Aorta (tissue), 5 donors: ENCODE data around the gene PLEKHN1. TPM values are rescaled to one million over a fixed set of nuclear protein-coding genes. Genes with fewer than 3 reads are reported as not detected.
"Not testable (repeated sequence)": the region's sequence is repeated elsewhere in the genome, so short reads cannot be mapped to it uniquely, and the experiment has no call there.

Experiments used
- ATAC-seq: fragments of 200-7000 bp; cut with Tn5 transposase; one replicate; pipeline ENCODE4 v1.9.1; 2022; ENCODE audit warnings: moderate library complexity; ENCODE audit not compliant: low FRiP score
- DNase-seq, 2 donors: peaks; one replicate each; pipeline ENCODE4 v3.0.0-alpha.2; 2020
- H3K27ac ChIP-seq, 2 donors: one replicate each; pipeline ENCODE4 v1.5.1; 2013; ENCODE audit warnings: low read length in 2 of 2, mild to moderate bottlenecking in 2 of 2, moderate library complexity in 2 of 2, control low read depth in 1 of 2, inconsistent platforms in 1 of 2, low read depth in 1 of 2
- H3K27me3 ChIP-seq, 2 donors: one replicate each; pipeline ENCODE4 v1.6.1; 2013; ENCODE audit warnings: control low read depth in 1 of 2, low read length in 1 of 2, mild to moderate bottlenecking in 1 of 2, moderate library complexity in 1 of 2; ENCODE audit not compliant: insufficient read depth in 2 of 2, control insufficient read depth in 1 of 2
- H3K36me3 ChIP-seq, 2 donors: one replicate each; pipeline ENCODE4 v1.6.1; 2013; ENCODE audit warnings: control low read depth in 1 of 2, low read length in 1 of 2, mild to moderate bottlenecking in 1 of 2; ENCODE audit not compliant: insufficient read depth in 2 of 2, control insufficient read depth in 1 of 2
- H3K4me1 ChIP-seq, 2 donors: one replicate each; pipeline ENCODE4 v1.6.1; 2013; ENCODE audit warnings: low read length in 2 of 2, control low read depth in 1 of 2, mild to moderate bottlenecking in 1 of 2, moderate library complexity in 1 of 2; ENCODE audit not compliant: insufficient read depth in 2 of 2, control insufficient read depth in 1 of 2
- H3K4me3 ChIP-seq, 2 donors: one replicate each; pipeline ENCODE4 v1.5.1; 2013; ENCODE audit warnings: low read length in 2 of 2, control low read depth in 1 of 2, mild to moderate bottlenecking in 1 of 2
- H3K9me3 ChIP-seq: one replicate; pipeline ENCODE4 v1.6.1; 2013; ENCODE audit warnings: mild to moderate bottlenecking, low read length; ENCODE audit not compliant: control insufficient read depth
- WGBS, 2 donors: extraction: QIAGEN DNeasy Blood & Tissue Kit; methylation state at CpG; one replicate each; pipeline ENCODE4 v1.1.7; 2013; 5-methylcytosine and 5-hydroxymethylcytosine counted together
- intact Hi-C, 2 donors: fragments of 100-400 bp; cut with DNase I; formaldehyde crosslinking; loops; one replicate each; pipeline versions ENCODE4 v1.14.2 to v1.15.0; 2022
- polyA plus RNA-seq, 2 donors: library from polyadenylated mRNA; stranded (reverse); fragments of 200-250 nt; gene quantifications; one replicate each; pipeline ENCODE4 v1.2.3, GENCODE V29; 2013
- total RNA-seq, 2 donors: library from RNA; stranded (reverse); fragmentation: NEBNext Ultra II Directional; extraction: Animal tissue kit (Norgen Biotek cat#: 25700); gene quantifications; one replicate each; pipeline ENCODE4 v1.2.1, GENCODE V29; 2021
- donor health status: healthy with polysubstance abuse.
- donor health status: Bipolar disorder and iron deficiency.
- donor health status: DM: no; HTN: no; CAD: no.
- donor health status: DM: no; HTN: no; CAD: no.
- donor health status: DM: yes; HTN: yes; CAD: no.

The PLEKHN1 gene
- total and polyA plus RNA-seq, 4 donors = 0.13 to 1.2 (median 0.57) TPM

GRCh38 chr1:945688-946556, 20.4 kb upstream of the PLEKHN1 start:
- DNase-seq = no peak
- Histone ChIP-seq H3K27me3 (no peaks in the 10 kb centered on the region), H3K36me3 (peaks cover 0 to 2% of the 10 kb centered on the region in 2 donors), H3K9me3 (no peaks in the 10 kb centered on the region), H3K27ac (no peak overlapping the region), H3K4me3 (no peak overlapping the region), H3K4me1 (no peaks in the 10 kb centered on the region)
- WGBS, 2 donors = 85 to 86% methylated on average over 29 of the region's 29 CpGs
- ATAC-seq = no peak
- intact Hi-C loops = no loop called here

GRCh38 chr1:946811-947210, 19.5 kb upstream of the PLEKHN1 start:
- not testable (repeated sequence) for ATAC-seq

GRCh38 chr1:947958-948357, 18.3 kb upstream of the PLEKHN1 start:
- ATAC-seq (no peak), DNase-seq (no peak)
- peaks cover 0 to 2% of the 10 kb centered on the region in 2 donors for H3K36me3 ChIP-seq
- intact Hi-C loops = no loop called here
- H3K27me3 ChIP-seq = no peaks in the 10 kb centered on the region
- no peaks in the 10 kb centered on the region for H3K4me1 ChIP-seq
- 86 to 93% methylated on average over 14 to 15 of the region's 15 CpGs for WGBS, 2 donors
- no peaks in the 10 kb centered on the region for H3K9me3 ChIP-seq
- no peak overlapping the region for H3K27ac ChIP-seq
- H3K4me3 ChIP-seq = no peak overlapping the region

More at GRCh38 chr1:946811-947210, 19.5 kb upstream of the PLEKHN1 start:
- DNase-seq, intact Hi-C loops, H3K27ac ChIP-seq, H3K36me3 ChIP-seq, H3K4me1 ChIP-seq, H3K27me3 ChIP-seq, H3K4me3 ChIP-seq, H3K9me3 ChIP-seq: not testable (repeated sequence)
- WGBS, 2 donors = 93 to 96% methylated on average over 13 of the region's 13 CpGs

DNA sequence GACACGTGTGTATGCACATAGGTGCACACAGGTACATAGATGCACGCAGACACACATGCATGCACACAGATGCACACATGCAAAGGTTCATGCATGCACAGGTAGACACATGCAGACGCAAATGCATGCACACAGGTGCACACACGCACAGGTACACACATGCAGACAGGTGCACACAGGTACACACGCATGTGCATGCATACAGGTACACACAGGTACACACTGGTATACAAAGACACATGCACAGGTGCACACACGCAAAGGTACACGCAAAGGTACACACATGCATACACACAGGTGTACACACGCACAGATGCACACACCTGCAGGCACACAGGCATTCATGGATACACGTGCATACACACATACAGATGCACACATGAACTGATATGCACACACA, 16.0 kb upstream of the PLEKHN1 start:
- Histone ChIP-seq H3K27me3 (no peaks in the 10 kb centered on the region), H3K4me1 (no peaks in the 10 kb centered on the region), H3K4me3 (no peak overlapping the region), H3K36me3 (peaks cover 0 to 2% of the 10 kb centered on the region in 2 donors), H3K9me3 (no peaks in the 10 kb centered on the region), H3K27ac (no peak overlapping the region)
- ATAC-seq (no peak), DNase-seq (no peak)
- WGBS, 2 donors = 90 to 91% methylated on average over 9 of the region's 9 CpGs
- intact Hi-C loops = loop anchor here in 1 of 2 donors (10.0 kb wide), 1 partner anchor 45 kb away; no protein-coding TSS in a partner anchor

GRCh38 chr1:950881-951280, 15.4 kb upstream of the PLEKHN1 start:
- intact Hi-C loops = loop anchor here in 1 of 2 donors (10.0 kb wide), 1 partner anchor 46 kb away; no protein-coding TSS in a partner anchor

DNA sequence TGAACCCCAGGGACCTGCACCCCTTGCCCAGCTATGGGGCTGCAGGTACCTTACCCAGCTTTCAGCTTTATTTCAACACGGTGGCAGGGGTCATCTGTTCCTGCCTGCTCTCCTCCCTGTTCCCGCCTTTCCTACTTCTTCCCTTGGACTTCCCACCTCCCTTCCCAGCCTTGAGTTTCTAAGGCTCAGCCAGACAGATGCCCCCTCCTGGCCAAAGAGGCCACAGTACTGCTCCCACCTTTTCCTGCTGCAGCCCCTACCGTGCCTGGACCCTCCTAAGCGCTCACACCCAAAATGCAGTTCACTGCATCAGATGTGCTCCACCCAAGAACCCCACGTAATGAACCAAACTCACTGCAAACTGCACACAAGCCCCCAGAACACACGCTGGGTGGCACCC, 14.9 kb upstream of the PLEKHN1 start:
- Histone ChIP-seq H3K36me3 (peaks cover 0 to 2% of the 10 kb centered on the region in 2 donors), H3K27me3 (no peaks in the 10 kb centered on the region), H3K4me1 (no peaks in the 10 kb centered on the region), H3K4me3 (no peak overlapping the region), H3K9me3 (no peaks in the 10 kb centered on the region), H3K27ac (no peak overlapping the region)
- 59 to 71% methylated on average over 6 of the region's 6 CpGs for WGBS, 2 donors
- ATAC-seq = no peak
- intact Hi-C loops = loop anchor here in 1 of 2 donors (10.0 kb wide), 1 partner anchor 47 kb away; no protein-coding TSS in a partner anchor
- DNase-seq = no peak

More at GRCh38 chr1:950881-951280, 15.4 kb upstream of the PLEKHN1 start:
- H3K4me1 ChIP-seq = no peaks in the 10 kb centered on the region
- no peaks in the 10 kb centered on the region for H3K9me3 ChIP-seq
- no peak overlapping the region for H3K4me3 ChIP-seq
- DNase-seq (no peak), ATAC-seq (no peak)
- H3K27ac ChIP-seq = no peak overlapping the region
- H3K36me3 ChIP-seq = peaks cover 0 to 2% of the 10 kb centered on the region in 2 donors
- WGBS, 2 donors = 93 to 95% methylated on average over 23 of the region's 23 CpGs
- no peaks in the 10 kb centered on the region for H3K27me3 ChIP-seq

GRCh38 chr1:952201-952600, 14.1 kb upstream of the PLEKHN1 start:
- DNase-seq (no peak), ATAC-seq (no peak)
- intact Hi-C loops = loop anchor here in 1 of 2 donors (10.0 kb wide), 1 partner anchor 47 kb away; no protein-coding TSS in a partner anchor
- Histone ChIP-seq H3K27me3 (no peaks in the 10 kb centered on the region), H3K4me1 (no peaks in the 10 kb centered on the region), H3K4me3 (no peak overlapping the region), H3K9me3 (no peaks in the 10 kb centered on the region), H3K27ac (no peak overlapping the region), H3K36me3 (peaks cover 0 to 2% of the 10 kb centered on the region in 2 donors)
- 88% methylated on average over 15 of the region's 15 CpGs for WGBS, 2 donors

DNA sequence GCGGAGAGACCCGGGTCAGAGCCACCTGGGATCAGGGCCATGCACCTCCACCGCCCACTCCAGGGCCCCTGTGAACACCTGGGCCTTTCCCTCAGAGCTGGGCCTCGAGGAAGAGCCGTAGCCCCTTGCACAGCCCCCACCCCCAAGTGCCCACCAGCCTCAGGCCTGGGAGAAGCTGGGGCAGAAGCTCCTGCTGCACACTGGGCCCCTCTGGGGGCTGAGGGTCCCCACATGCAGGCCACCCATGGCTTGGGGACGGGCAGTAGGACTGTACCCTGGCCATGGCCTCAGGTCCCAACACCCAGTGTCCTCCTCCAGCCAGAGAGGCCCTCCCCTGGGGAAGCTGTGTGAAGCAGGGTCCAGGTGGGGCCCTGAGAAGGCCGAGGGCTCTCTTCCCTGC, 13.7 kb upstream of the PLEKHN1 start:
- H3K9me3 ChIP-seq = no peaks in the 10 kb centered on the region
- intact Hi-C loops = loop anchor here in 1 of 2 donors (10.0 kb wide), 1 partner anchor 48 kb away; no protein-coding TSS in a partner anchor
- no peak overlapping the region for H3K27ac ChIP-seq
- ATAC-seq (no peak), DNase-seq (no peak)
- H3K36me3 ChIP-seq = peaks cover 0 to 2% of the 10 kb centered on the region in 2 donors
- H3K4me3 ChIP-seq = no peak overlapping the region
- WGBS, 2 donors = 88 to 93% methylated on average over 7 of the region's 7 CpGs
- H3K4me1 ChIP-seq = no peaks in the 10 kb centered on the region
- H3K27me3 ChIP-seq = no peaks in the 10 kb centered on the region
